Esophagus muscularis mucosa (tissue), 4 donors: ENCODE data around the gene BCO2. TPM values are rescaled to one million over a fixed set of nuclear protein-coding genes. Genes with fewer than 3 reads are reported as not detected.
A peak's percentile ranks its signal among the peaks of the same experiment; 100 is the strongest.

Experiments
- DNase-seq: peaks from one replicate; pipeline ENCODE4 v3.0.0-alpha.2; 2017; ENCODE audit errors: extremely low spot score
- H3K27ac ChIP-seq, 4 donors: fragments of 200-600 bp; sonication (generic); replicated peaks in 1 of 4; 1 replicate in 3 of 4; 2 replicates in 1 of 4; pipeline ENCODE4 v1.5.1; 2016 to 2019; ENCODE audit warnings: mild to moderate bottlenecking in 1 of 4
- H3K27me3 ChIP-seq, 4 donors: fragments of 200-600 bp; sonication (generic); one replicate each; pipeline versions ENCODE4 v1.5.1 to v1.6.0; 2016 to 2019
- H3K36me3 ChIP-seq, 4 donors: fragments of 200-600 bp; sonication (generic); one replicate each; pipeline ENCODE4 v1.5.1; 2016 to 2019
- H3K4me1 ChIP-seq, 4 donors: fragments of 200-600 bp; sonication (generic); one replicate each; pipeline ENCODE4 v1.5.1; 2016 to 2019
- H3K4me3 ChIP-seq, 4 donors: fragments of 200-600 bp; sonication (generic); 1 replicate in 2 of 4; 2 replicates in 2 of 4; pipeline ENCODE4 v1.5.1; 2016 to 2019; ENCODE audit warnings: mild to moderate bottlenecking in 4 of 4, moderate library complexity in 1 of 4
- H3K9me3 ChIP-seq, 4 donors: fragments of 200-600 bp; sonication (generic); 1 replicate in 3 of 4; 2 replicates in 1 of 4; pipeline ENCODE4 v1.5.1; 2016 to 2019
- EP300 ChIP-seq: sonication (generic); formaldehyde crosslinking; IDR thresholded peaks from one replicate; pipeline ENCODE4 v1.6.1; 2017; ENCODE audit warnings: antibody characterized with exemption
- POLR2A ChIP-seq: fragments of 450-650 bp; IDR thresholded peaks from one replicate; pipeline ENCODE4 v1.6.1; 2017; ENCODE audit warnings: antibody characterized with exemption, moderate library complexity, mild to moderate bottlenecking, low read depth
- POLR2AphosphoS5 ChIP-seq, 2 donors: sonication (generic); formaldehyde crosslinking; IDR thresholded peaks; one replicate each; pipeline ENCODE4 v1.6.1; 2017; ENCODE audit warnings: antibody characterized with exemption in 2 of 2
- WGBS: methylation state at CpG from one replicate; pipeline ENCODE4 v1.1.5; 2018; 5-methylcytosine and 5-hydroxymethylcytosine counted together
- intact Hi-C: fragments of 100-400 bp; cut with DNase I; formaldehyde crosslinking; loops from one replicate; pipeline ENCODE4 v1.15.1; 2023
- total RNA-seq, 4 donors: library from RNA; depleted of rRNA; stranded (reverse); fragments of >200 nt; gene quantifications; one replicate each; pipeline versions ENCODE4 v1.1.0 to v1.2.1, GENCODE V29; 2016
- TF ChIP-seq, protein P1 (sequence below), 3 experiments: fragments of 200-600 bp in 2 of 3; fragments of 450-650 bp in 1 of 3; sonication (generic) in 2 of 3; IDR thresholded peaks; one replicate each; pipeline ENCODE4 v1.5.1; 2017 to 2019; ENCODE audit warnings: antibody characterized with exemption in 3 of 3, mild to moderate bottlenecking in 2 of 3, moderate library complexity in 1 of 3

BCO2 gene
- total RNA-seq, 4 donors from 2014 or later: 1.4 to 11.6 (median 3.1) TPM

DNA sequence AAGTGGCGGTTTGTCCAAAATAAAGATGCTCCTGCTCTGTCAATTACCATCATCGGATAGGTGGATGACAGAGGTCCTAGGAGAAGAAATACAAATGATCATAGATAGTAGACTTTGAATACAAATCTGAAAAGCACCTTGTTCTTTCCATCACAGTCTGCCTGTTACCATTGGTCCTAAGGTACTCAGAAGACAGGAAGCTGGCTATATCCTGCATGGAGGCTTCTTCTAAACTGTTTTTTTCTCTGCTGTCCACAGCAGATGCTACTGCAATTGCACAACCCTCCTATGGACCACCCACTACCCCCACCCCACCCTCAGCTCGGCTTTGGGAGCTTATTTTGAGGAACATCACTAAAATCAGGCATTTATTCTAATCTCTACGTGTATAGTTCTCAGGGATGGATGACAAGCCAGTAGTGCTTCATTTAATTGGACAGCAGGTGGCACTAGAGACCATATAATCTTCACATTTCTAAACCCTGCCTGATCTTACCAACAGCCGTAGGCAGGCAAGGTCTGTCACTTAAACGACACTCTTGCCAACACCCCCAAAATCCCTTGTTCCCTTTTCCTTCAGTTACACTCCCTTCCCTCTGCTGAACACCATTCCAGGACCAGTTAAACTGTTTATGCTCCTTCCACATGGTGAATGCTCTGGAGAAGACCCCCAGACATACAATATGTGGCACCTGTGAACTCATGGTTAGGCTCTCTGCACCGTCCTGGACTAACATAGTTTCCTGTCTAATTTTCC lies 44.3 kb downstream of the BCO2 start:
- DNase-seq: no peak
- Histone ChIP-seq H3K27ac (no peak overlapping the region), H3K4me1 (peaks cover 0 to 28% (median 16%) of the 10 kb centered on the region in 4 donors), H3K9me3 (no peaks in the 10 kb centered on the region), H3K27me3 (no peaks in the 10 kb centered on the region), H3K4me3 (no peak overlapping the region), H3K36me3 (peaks cover 0 to 34% (median 4%) of the 10 kb centered on the region in 4 donors)
- WGBS: 33% methylated on average over 7 of the region's 7 CpGs
- intact Hi-C loops: loop anchor here (1.0 to 10.0 kb wide), 2 partner anchors 61 to 1075 kb away; no protein-coding TSS in a partner anchor
- TF ChIP-seq EP300: no peak
- TF ChIP-seq, protein P1, sequence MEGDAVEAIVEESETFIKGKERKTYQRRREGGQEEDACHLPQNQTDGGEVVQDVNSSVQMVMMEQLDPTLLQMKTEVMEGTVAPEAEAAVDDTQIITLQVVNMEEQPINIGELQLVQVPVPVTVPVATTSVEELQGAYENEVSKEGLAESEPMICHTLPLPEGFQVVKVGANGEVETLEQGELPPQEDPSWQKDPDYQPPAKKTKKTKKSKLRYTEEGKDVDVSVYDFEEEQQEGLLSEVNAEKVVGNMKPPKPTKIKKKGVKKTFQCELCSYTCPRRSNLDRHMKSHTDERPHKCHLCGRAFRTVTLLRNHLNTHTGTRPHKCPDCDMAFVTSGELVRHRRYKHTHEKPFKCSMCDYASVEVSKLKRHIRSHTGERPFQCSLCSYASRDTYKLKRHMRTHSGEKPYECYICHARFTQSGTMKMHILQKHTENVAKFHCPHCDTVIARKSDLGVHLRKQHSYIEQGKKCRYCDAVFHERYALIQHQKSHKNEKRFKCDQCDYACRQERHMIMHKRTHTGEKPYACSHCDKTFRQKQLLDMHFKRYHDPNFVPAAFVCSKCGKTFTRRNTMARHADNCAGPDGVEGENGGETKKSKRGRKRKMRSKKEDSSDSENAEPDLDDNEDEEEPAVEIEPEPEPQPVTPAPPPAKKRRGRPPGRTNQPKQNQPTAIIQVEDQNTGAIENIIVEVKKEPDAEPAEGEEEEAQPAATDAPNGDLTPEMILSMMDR (IDR thresholded peaks at IDR 0.05): peak; percentile 77 to 90 (median 88)

DNA sequence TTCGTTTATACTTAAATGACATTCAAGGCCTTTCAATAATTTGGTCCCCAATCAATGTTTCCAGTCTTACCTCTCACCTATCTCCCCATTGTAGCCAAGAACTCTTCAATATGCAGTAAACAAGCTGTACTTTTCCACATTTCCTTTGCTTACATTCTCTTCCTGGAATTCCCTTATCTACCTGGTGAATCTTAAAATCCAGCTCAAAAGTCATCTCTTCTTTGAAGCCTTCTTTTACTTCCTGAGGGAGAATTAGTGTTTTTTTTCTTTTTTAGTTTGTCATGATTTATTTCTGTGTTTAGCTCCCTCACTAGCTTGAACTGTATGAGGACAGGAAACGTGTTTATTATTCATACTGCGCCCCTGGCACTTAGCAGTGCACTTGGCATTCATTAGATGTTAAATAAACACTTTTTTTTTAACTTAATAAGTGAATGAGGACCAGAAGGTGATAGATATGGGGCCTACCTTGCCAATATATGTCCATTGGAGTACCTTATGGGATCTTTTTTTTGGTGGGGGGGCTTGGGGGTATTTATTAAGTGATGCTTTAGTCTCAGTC lies 46.0 kb downstream of the BCO2 start:
- peak overlapping the region; percentile 12 to 61 (median 43) for H3K27ac ChIP-seq
- intact Hi-C loops: no loop called here

DNA sequence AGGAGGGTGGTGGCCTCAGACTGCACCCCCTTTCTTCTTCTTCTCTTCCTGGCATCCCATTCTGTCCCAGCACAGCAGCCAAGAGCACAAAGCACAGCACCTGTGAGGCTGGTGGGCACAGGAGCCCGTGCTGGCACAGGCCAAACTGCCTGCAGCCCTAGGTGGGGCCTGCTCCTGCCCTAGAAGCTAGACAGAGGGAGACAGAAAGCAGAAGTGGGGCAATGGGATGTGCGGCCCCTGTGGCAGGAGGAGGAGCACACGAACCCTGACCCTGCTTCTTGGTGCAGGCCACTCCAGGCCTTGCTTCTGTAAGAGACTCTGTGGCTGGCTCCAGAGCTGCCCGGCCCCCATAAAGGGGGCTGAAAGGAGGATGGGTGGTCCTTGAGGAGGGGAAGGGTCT lies 47.0 kb downstream of the BCO2 start:
- Histone ChIP-seq H3K9me3 (no peaks in the 10 kb centered on the region), H3K27me3 (no peaks in the 10 kb centered on the region), H3K27ac (peak overlapping the region in 1 of 4 donors; percentile 54), H3K36me3 (peaks cover 0 to 21% (median 4%) of the 10 kb centered on the region in 4 donors), H3K4me3 (no peak overlapping the region), H3K4me1 (peaks cover 4 to 38% (median 26%) of the 10 kb centered on the region in 4 donors)
- WGBS: 56% methylated on average over 3 of the region's 4 CpGs
- intact Hi-C loops: no loop called here
- TF ChIP-seq, protein P1 (IDR thresholded peaks at IDR 0.05): no peak
- no peak for TF ChIP-seq POLR2A
- TF ChIP-seq POLR2AphosphoS5 (IDR thresholded peaks at IDR 0.05): no peak
- TF ChIP-seq EP300: no peak
- no peak for DNase-seq

More for the DNA sequence above, 46.0 kb downstream of the BCO2 start:
- WGBS: 54% methylated on average over 3 of the region's 3 CpGs
- Histone ChIP-seq H3K36me3 (peaks cover 0 to 29% (median 4%) of the 10 kb centered on the region in 4 donors), H3K4me1 (peaks cover 0 to 34% (median 22%) of the 10 kb centered on the region in 4 donors), H3K9me3 (no peaks in the 10 kb centered on the region), H3K4me3 (no peak overlapping the region), H3K27me3 (no peaks in the 10 kb centered on the region)
- DNase-seq: no peak
- no peak for TF ChIP-seq POLR2AphosphoS5 (IDR thresholded peaks at IDR 0.05)
- no peak for TF ChIP-seq EP300
- TF ChIP-seq, protein P1 (IDR thresholded peaks at IDR 0.05): no peak

DNA sequence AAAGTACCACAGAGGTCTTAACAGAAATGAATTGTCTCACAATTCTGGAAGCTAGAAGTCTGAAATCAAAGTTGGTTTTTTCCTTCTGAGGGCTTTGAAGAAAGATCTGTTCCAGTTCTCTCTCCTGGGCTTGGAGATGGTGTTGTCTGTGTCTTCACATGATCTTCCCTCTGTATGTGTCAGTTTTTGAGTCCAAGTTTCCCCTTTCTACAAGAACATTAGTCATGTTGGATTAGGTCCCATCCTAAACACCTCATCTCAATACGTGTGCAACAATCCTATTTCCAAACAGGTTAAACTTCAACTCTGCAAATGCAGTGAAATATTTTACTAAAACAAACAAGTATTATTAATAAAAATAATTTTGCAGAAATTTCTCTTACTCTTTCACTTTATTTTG lies 47.8 kb downstream of the BCO2 start:
- intact Hi-C loops: no loop called here
- WGBS: 38% methylated on average over 1 of the region's 1 CpG
- DNase-seq: no peak
- peaks cover 0 to 13% (median 1%) of the 10 kb centered on the region in 4 donors for H3K36me3 ChIP-seq
- H3K4me1 ChIP-seq: peaks cover 10 to 43% (median 34%) of the 10 kb centered on the region in 4 donors
- H3K27ac ChIP-seq: no peak overlapping the region
- no peaks in the 10 kb centered on the region for H3K9me3 ChIP-seq
- no peaks in the 10 kb centered on the region for H3K27me3 ChIP-seq
- no peak for TF ChIP-seq EP300
- no peak overlapping the region for H3K4me3 ChIP-seq

DNA sequence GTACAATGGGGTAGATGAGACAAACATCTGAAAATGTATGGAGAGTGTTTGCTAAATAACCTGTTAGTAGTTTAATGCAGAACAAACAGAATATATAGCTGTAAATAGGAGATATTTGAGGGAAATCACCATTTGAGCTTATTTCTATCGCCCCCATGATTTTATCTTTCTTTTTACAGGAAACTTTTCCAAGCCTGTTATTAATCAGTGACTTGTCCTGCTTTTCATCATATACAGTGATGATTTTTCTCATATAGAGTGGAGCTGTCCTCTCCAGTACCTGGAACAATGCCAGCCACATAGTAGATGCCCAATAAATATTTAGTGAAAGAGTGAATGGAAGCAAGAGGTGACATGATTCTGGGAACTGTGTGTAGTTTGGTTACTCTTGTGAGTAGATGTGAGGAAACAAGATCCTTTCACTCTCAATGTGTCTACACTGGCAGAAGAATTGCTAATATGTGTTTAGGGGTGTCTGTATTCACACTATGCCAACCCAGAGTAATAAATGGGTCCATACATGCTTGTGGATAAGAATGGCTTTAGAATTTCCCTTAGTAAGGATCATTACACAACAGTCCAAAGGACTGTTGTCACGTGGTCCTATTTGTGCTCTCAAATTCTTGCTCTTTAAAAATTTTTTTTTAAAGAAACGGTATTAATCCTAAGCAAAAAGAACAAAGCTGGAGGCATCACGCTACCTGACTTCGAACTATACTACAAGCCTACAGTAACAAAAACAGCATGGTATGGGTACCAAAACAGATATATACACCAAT lies 48.6 kb downstream of the BCO2 start:
- Histone ChIP-seq H3K27ac (no peak overlapping the region), H3K4me3 (no peak overlapping the region), H3K36me3 (peaks cover 0 to 12% (median 4%) of the 10 kb centered on the region in 4 donors), H3K9me3 (no peaks in the 10 kb centered on the region), H3K27me3 (no peaks in the 10 kb centered on the region), H3K4me1 (peaks cover 10 to 43% (median 35%) of the 10 kb centered on the region in 4 donors)
- intact Hi-C loops: no loop called here
- WGBS: 91% methylated on average over 5 of the region's 5 CpGs
- no peak for DNase-seq
- no peak for TF ChIP-seq POLR2A
- TF ChIP-seq POLR2AphosphoS5 (IDR thresholded peaks at IDR 0.05): no peak
- TF ChIP-seq, protein P1 (IDR thresholded peaks at IDR 0.05): no peak
- TF ChIP-seq EP300: no peak
